Gastrocnemius medialis (tissue), 4 donors: Measurements from ENCODE around the gene ADAM12. TPM values are rescaled to one million over a fixed set of nuclear protein-coding genes. Genes with fewer than 3 reads are reported as not detected.

Experiments
- ATAC-seq, 2 donors: fragments of 150-250 bp; one replicate each; pipeline ENCODE4 v1.9.1; 2016
- DNase-seq, 2 donors: peaks; one replicate each; pipeline ENCODE4 v3.0.0-alpha.2; 2019
- H3K27ac ChIP-seq, 4 donors: fragments of 200-600 bp; sonication (generic); 1 replicate in 1 of 4; 2 replicates in 3 of 4; pipeline ENCODE4 v1.5.1; 2016 to 2018; ENCODE audit warnings: mild to moderate bottlenecking in 2 of 4, moderate library complexity in 1 of 4
- H3K27me3 ChIP-seq, 3 donors: fragments of 200-600 bp; sonication (generic) in 2 of 3; 1 replicate in 1 of 3; 2 replicates in 2 of 3; pipeline versions ENCODE4 v1.5.1 to v1.6.0; 2016 to 2019; ENCODE audit warnings: mild to moderate bottlenecking in 1 of 3, moderate library complexity in 1 of 3
- H3K36me3 ChIP-seq, 2 donors: fragments of 200-600 bp; sonication (generic) in 1 of 2; one replicate each; pipeline ENCODE4 v1.5.1; 2017 to 2018
- H3K4me1 ChIP-seq, 2 donors: fragments of 200-600 bp; sonication (generic) in 1 of 2; one replicate each; pipeline ENCODE4 v1.5.1; 2016 to 2017; ENCODE audit warnings: mild to moderate bottlenecking in 2 of 2
- H3K4me3 ChIP-seq, 4 donors: fragments of 200-600 bp; sonication (generic) in 3 of 4; 1 replicate in 1 of 4; 2 replicates in 3 of 4; pipeline ENCODE4 v1.5.1; 2016 to 2019; ENCODE audit warnings: mild to moderate bottlenecking in 2 of 4
- H3K9me3 ChIP-seq, 3 donors: fragments of 200-600 bp; sonication (generic) in 2 of 3; 1 replicate in 1 of 3; 2 replicates in 2 of 3; pipeline ENCODE4 v1.5.1; 2016 to 2019
- CTCF ChIP-seq, 5 experiments: fragments of 450-650 bp in 3 of 5; fragments of 200-600 bp in 2 of 5; sonication (generic) in 2 of 5; IDR thresholded peaks in 4 of 5; conservative IDR thresholded peaks in 1 of 5; 1 replicate in 4 of 5; 2 replicates in 1 of 5; pipeline ENCODE4 v1.5.1; 2016 to 2019; ENCODE audit warnings: antibody characterized with exemption in 5 of 5, mild to moderate bottlenecking in 3 of 5, moderate library complexity in 3 of 5
- POLR2A ChIP-seq, 2 donors: fragments of 450-650 bp; IDR thresholded peaks; one replicate each; pipeline ENCODE4 v1.6.1; 2017; ENCODE audit warnings: antibody characterized with exemption in 2 of 2, mild to moderate bottlenecking in 2 of 2, moderate library complexity in 2 of 2
- in situ Hi-C, 4 donors: fragments of 200-750 bp; cut with MboI; loops; one replicate each; pipeline versions ENCODE4 v1.15.0 to v1.8.0; 2017; ENCODE audit warnings: low sequenced_read_pairs in 4 of 4
- intact Hi-C: fragments of 100-400 bp; cut with DNase I; formaldehyde crosslinking; loops from one replicate; pipeline ENCODE4 v1.15.1; 2023; ENCODE audit warnings: low total_unique reads
- total RNA-seq, 4 donors: library from RNA; depleted of rRNA; stranded (reverse); fragments of >200 nt; gene quantifications; one replicate each; pipeline versions ENCODE4 v1.1.0 to v1.2.3, GENCODE V29; 2016

The ADAM12 gene
- total RNA-seq, 4 donors from 2014 or later, result 0.10 TPM; not detected in 3

- Histone ChIP-seq H3K36me3 (no peaks in the 10 kb centered on the region), H3K4me3 (no peak overlapping the region), H3K27ac (no peak overlapping the region), H3K27me3 (no peaks in the 10 kb centered on the region), H3K4me1 (no peaks in the 10 kb centered on the region), H3K9me3 (no peaks in the 10 kb centered on the region)
- DNase-seq, result no peak
- no peak for TF ChIP-seq POLR2A (IDR thresholded peaks at IDR 0.05)
- no peak for TF ChIP-seq CTCF (IDR thresholded peaks at IDR 0.05 in 4 of 5, conservative IDR thresholded peaks at IDR 0.05 in 1 of 5)
- in situ Hi-C loops (no loop called here), intact Hi-C loops (no loop called here)
- ATAC-seq, result no peak
Measured at GRCh38 chr10:126207313-126207771, 180.9 kb downstream of the ADAM12 start.

GRCh38 chr10:126205486-126206205 lies 182.6 kb downstream of the ADAM12 start:
- DNase-seq (no peak), ATAC-seq (no peak)
- intact Hi-C loops, result no loop called here
- no peaks in the 10 kb centered on the region for H3K9me3 ChIP-seq
- TF ChIP-seq CTCF (IDR thresholded peaks at IDR 0.05 in 4 of 5, conservative IDR thresholded peaks at IDR 0.05 in 1 of 5) (no peak), POLR2A (IDR thresholded peaks at IDR 0.05) (no peak)
- H3K27me3 ChIP-seq, result no peaks in the 10 kb centered on the region
- H3K4me3 ChIP-seq, result no peak overlapping the region
- no peaks in the 10 kb centered on the region for H3K36me3 ChIP-seq
- in situ Hi-C loops, result no loop called here
- H3K27ac ChIP-seq, result no peak overlapping the region
- H3K4me1 ChIP-seq, result no peaks in the 10 kb centered on the region

- H3K9me3 ChIP-seq, result no peaks in the 10 kb centered on the region
- H3K27me3 ChIP-seq, result no peaks in the 10 kb centered on the region
- no peak overlapping the region for H3K4me3 ChIP-seq
- in situ Hi-C loops (no loop called here), intact Hi-C loops (no loop called here)
- H3K27ac ChIP-seq, result no peak overlapping the region
- no peak for ATAC-seq
- H3K36me3 ChIP-seq, result no peaks in the 10 kb centered on the region
- no peak for DNase-seq
- no peaks in the 10 kb centered on the region for H3K4me1 ChIP-seq
- TF ChIP-seq CTCF (IDR thresholded peaks at IDR 0.05 in 4 of 5, conservative IDR thresholded peaks at IDR 0.05 in 1 of 5), result no peak
- no peak for TF ChIP-seq POLR2A (IDR thresholded peaks at IDR 0.05)
Measured at GRCh38 chr10:126204320-126204719, 184.0 kb downstream of the ADAM12 start.

- Histone ChIP-seq H3K27ac (no peak overlapping the region), H3K27me3 (no peaks in the 10 kb centered on the region), H3K9me3 (no peaks in the 10 kb centered on the region), H3K4me3 (no peak overlapping the region), H3K4me1 (no peaks in the 10 kb centered on the region), H3K36me3 (no peaks in the 10 kb centered on the region)
- TF ChIP-seq CTCF (IDR thresholded peaks at IDR 0.05 in 4 of 5, conservative IDR thresholded peaks at IDR 0.05 in 1 of 5) (no peak), POLR2A (IDR thresholded peaks at IDR 0.05) (no peak)
- in situ Hi-C loops (no loop called here), intact Hi-C loops (no loop called here)
- no peak for DNase-seq
- ATAC-seq, result no peak
Measured at GRCh38 chr10:126203746-126204145, 184.5 kb downstream of the ADAM12 start.

- no peaks in the 10 kb centered on the region for H3K4me1 ChIP-seq
- no peak for TF ChIP-seq CTCF (IDR thresholded peaks at IDR 0.05 in 4 of 5, conservative IDR thresholded peaks at IDR 0.05 in 1 of 5)
- TF ChIP-seq POLR2A (IDR thresholded peaks at IDR 0.05), result no peak
- no peaks in the 10 kb centered on the region for H3K36me3 ChIP-seq
- intact Hi-C loops (no loop called here), in situ Hi-C loops (no loop called here)
- ATAC-seq (no peak), DNase-seq (no peak)
- no peaks in the 10 kb centered on the region for H3K27me3 ChIP-seq
- no peaks in the 10 kb centered on the region for H3K9me3 ChIP-seq
- H3K27ac ChIP-seq, result no peak overlapping the region
- no peak overlapping the region for H3K4me3 ChIP-seq
Measured at GRCh38 chr10:126201603-126202002, 186.7 kb downstream of the ADAM12 start.
